Measurements from ENCODE around the gene CAPN8.
"Not testable (repeated sequence)": the region's sequence is repeated elsewhere in the genome, so short reads cannot be mapped to it uniquely, and the experiment has no call there.

CAPN8 gene

GRCh38 chr1:223521150-223521549 is 144.4 kb downstream of the CAPN8 start:
- H3K4ac ChIP-seq (ENCODE audit: low read depth in 1 of 2, low read length in 2 of 2): no peak overlapping the region
- no peak overlapping the region for H2BK12ac ChIP-seq (ENCODE audit: low read length in 2 of 2)
- H3K4me2 ChIP-seq (ENCODE audit: low read length, poor library complexity, severe bottlenecking): no peak overlapping the region
- no peak overlapping the region for H2BK120ac ChIP-seq (ENCODE audit: low read depth, low read length)
- no peak for DNase-seq
- H3K23ac ChIP-seq (ENCODE audit: low read length in 2 of 2): no peak overlapping the region
- H3K14ac ChIP-seq (ENCODE audit: low read length in 2 of 2): no peak overlapping the region
- H3K79me1 ChIP-seq (replicated peaks; ENCODE audit: low read length, poor library complexity, severe bottlenecking): no peaks in the 10 kb centered on the region
- H3K9me3 ChIP-seq (ENCODE audit: control insufficient read depth, low read length): no peaks in the 10 kb centered on the region
- H3K4me3 ChIP-seq (ENCODE audit: insufficient read depth in 1 of 2, low read depth in 1 of 2, low read length in 2 of 2): no peak overlapping the region
- H4K91ac ChIP-seq (ENCODE audit: low read length): no peak overlapping the region
- no peak overlapping the region for H2AK5ac ChIP-seq (ENCODE audit: low read length, severe bottlenecking)
- no peak overlapping the region for H2BK5ac ChIP-seq (ENCODE audit: low read depth, low read length, poor library complexity, severe bottlenecking)
- no peak overlapping the region for H2BK15ac ChIP-seq (ENCODE audit: low read depth, poor library complexity, severe bottlenecking)
- no peak overlapping the region for H3K18ac ChIP-seq (ENCODE audit: low read depth in 1 of 2, low read length in 2 of 2)
- peaks cover 15 to 28% of the 10 kb centered on the region in 2 experiments for H3K27me3 ChIP-seq (ENCODE audit: control insufficient read depth in 1 of 2, insufficient read depth in 1 of 2, low read length in 2 of 2)
- H3K36me3 ChIP-seq (ENCODE audit: control insufficient read depth in 1 of 2, insufficient read depth in 2 of 2, low read depth in 1 of 2, low read length in 2 of 2): no peaks in the 10 kb centered on the region
- no peak overlapping the region for H3K27ac ChIP-seq (ENCODE audit: low read length, poor library complexity, severe bottlenecking)
- no peak overlapping the region for H4K8ac ChIP-seq (ENCODE audit: low read length)
- H2AFZ ChIP-seq (ENCODE audit: low read depth, low read length): no peak overlapping the region
- no peaks in the 10 kb centered on the region for H3K4me1 ChIP-seq (ENCODE audit: control insufficient read depth, insufficient read depth, low read depth, low read length)
- H3K9ac ChIP-seq (ENCODE audit: low read length): no peak overlapping the region
- WGBS: 96% methylated on average over 2 of the region's 2 CpGs

- 77% methylated on average over 3 of the region's 4 CpGs for WGBS
- no peaks in the 10 kb centered on the region for H3K79me1 ChIP-seq (replicated peaks; ENCODE audit: low read length, poor library complexity, severe bottlenecking)
- H3K23ac ChIP-seq (ENCODE audit: low read length in 2 of 2): no peak overlapping the region
- H4K8ac ChIP-seq (ENCODE audit: low read length): no peak overlapping the region
- no peak overlapping the region for H3K9ac ChIP-seq (ENCODE audit: low read length)
- H3K4me3 ChIP-seq (ENCODE audit: insufficient read depth in 1 of 2, low read depth in 1 of 2, low read length in 2 of 2): no peak overlapping the region
- no peaks in the 10 kb centered on the region for H3K9me3 ChIP-seq (ENCODE audit: control insufficient read depth, low read length)
- no peak overlapping the region for H3K4ac ChIP-seq (ENCODE audit: low read depth in 1 of 2, low read length in 2 of 2)
- no peaks in the 10 kb centered on the region for H3K4me1 ChIP-seq (ENCODE audit: control insufficient read depth, insufficient read depth, low read depth, low read length)
- H3K27ac ChIP-seq (ENCODE audit: low read length, poor library complexity, severe bottlenecking): no peak overlapping the region
- no peak overlapping the region for H2AFZ ChIP-seq (ENCODE audit: low read depth, low read length)
- no peak overlapping the region for H2BK120ac ChIP-seq (ENCODE audit: low read depth, low read length)
- no peak overlapping the region for H2BK5ac ChIP-seq (ENCODE audit: low read depth, low read length, poor library complexity, severe bottlenecking)
- no peak overlapping the region for H3K18ac ChIP-seq (ENCODE audit: low read depth in 1 of 2, low read length in 2 of 2)
- H3K27me3 ChIP-seq (ENCODE audit: control insufficient read depth in 1 of 2, insufficient read depth in 1 of 2, low read length in 2 of 2): peaks cover 15 to 28% of the 10 kb centered on the region in 2 experiments
- H2BK12ac ChIP-seq (ENCODE audit: low read length in 2 of 2): no peak overlapping the region
- no peak overlapping the region for H4K91ac ChIP-seq (ENCODE audit: low read length)
- H2BK15ac ChIP-seq (ENCODE audit: low read depth, poor library complexity, severe bottlenecking): no peak overlapping the region
- no peak overlapping the region for H3K14ac ChIP-seq (ENCODE audit: low read length in 2 of 2)
- H3K36me3 ChIP-seq (ENCODE audit: control insufficient read depth in 1 of 2, insufficient read depth in 2 of 2, low read depth in 1 of 2, low read length in 2 of 2): no peaks in the 10 kb centered on the region
- no peak overlapping the region for H2AK5ac ChIP-seq (ENCODE audit: low read length, severe bottlenecking)
- no peak overlapping the region for H3K4me2 ChIP-seq (ENCODE audit: low read length, poor library complexity, severe bottlenecking)
- DNase-seq: no peak
These were observed 145.3 kb downstream of the CAPN8 start for GRCh38 chr1:223520200-223520599.

- H2AK5ac ChIP-seq (ENCODE audit: low read length, severe bottlenecking): no peak overlapping the region
- peaks cover 24 to 36% of the 10 kb centered on the region in 2 experiments for H3K27me3 ChIP-seq (ENCODE audit: control insufficient read depth in 1 of 2, insufficient read depth in 1 of 2, low read length in 2 of 2)
- H3K23ac ChIP-seq (ENCODE audit: low read length in 2 of 2): no peak overlapping the region
- no peak overlapping the region for H2BK12ac ChIP-seq (ENCODE audit: low read length in 2 of 2)
- no peaks in the 10 kb centered on the region for H3K9me3 ChIP-seq (ENCODE audit: control insufficient read depth, low read length)
- no peak overlapping the region for H3K27ac ChIP-seq (ENCODE audit: low read length, poor library complexity, severe bottlenecking)
- no peak overlapping the region for H4K8ac ChIP-seq (ENCODE audit: low read length)
- no peak overlapping the region for H4K91ac ChIP-seq (ENCODE audit: low read length)
- no peaks in the 10 kb centered on the region for H3K36me3 ChIP-seq (ENCODE audit: control insufficient read depth in 1 of 2, insufficient read depth in 2 of 2, low read depth in 1 of 2, low read length in 2 of 2)
- H2BK120ac ChIP-seq (ENCODE audit: low read depth, low read length): no peak overlapping the region
- H3K14ac ChIP-seq (ENCODE audit: low read length in 2 of 2): no peak overlapping the region
- no peak overlapping the region for H2BK5ac ChIP-seq (ENCODE audit: low read depth, low read length, poor library complexity, severe bottlenecking)
- H3K18ac ChIP-seq (ENCODE audit: low read depth in 1 of 2, low read length in 2 of 2): no peak overlapping the region
- no peak for DNase-seq
- WGBS: 20% methylated on average over 1 of the region's 2 CpGs
- H3K4me3 ChIP-seq (ENCODE audit: insufficient read depth in 1 of 2, low read depth in 1 of 2, low read length in 2 of 2): no peak overlapping the region
- no peak overlapping the region for H3K9ac ChIP-seq (ENCODE audit: low read length)
- H2BK15ac ChIP-seq (ENCODE audit: low read depth, poor library complexity, severe bottlenecking): no peak overlapping the region
- H3K79me1 ChIP-seq (replicated peaks; ENCODE audit: low read length, poor library complexity, severe bottlenecking): no peaks in the 10 kb centered on the region
- H3K4ac ChIP-seq (ENCODE audit: low read depth in 1 of 2, low read length in 2 of 2): no peak overlapping the region
- H3K4me2 ChIP-seq (ENCODE audit: low read length, poor library complexity, severe bottlenecking): no peak overlapping the region
- no peaks in the 10 kb centered on the region for H3K4me1 ChIP-seq (ENCODE audit: control insufficient read depth, insufficient read depth, low read depth, low read length)
- H2AFZ ChIP-seq (ENCODE audit: low read depth, low read length): no peak overlapping the region
These were observed 146.4 kb downstream of the CAPN8 start for GRCh38 chr1:223519116-223519515.

GRCh38 chr1:223518553-223518952 is 146.9 kb downstream of the CAPN8 start:
- H2BK5ac ChIP-seq (ENCODE audit: low read depth, low read length, poor library complexity, severe bottlenecking); H4K91ac ChIP-seq (ENCODE audit: low read length); H3K36me3 ChIP-seq (ENCODE audit: control insufficient read depth in 1 of 2, insufficient read depth in 2 of 2, low read depth in 1 of 2, low read length in 2 of 2); H2AFZ ChIP-seq (ENCODE audit: low read depth, low read length); H2AK5ac ChIP-seq (ENCODE audit: low read length, severe bottlenecking); H2BK120ac ChIP-seq (ENCODE audit: low read depth, low read length); H3K4me2 ChIP-seq (ENCODE audit: low read length, poor library complexity, severe bottlenecking); H3K18ac ChIP-seq (ENCODE audit: low read depth in 1 of 2, low read length in 2 of 2); H4K8ac ChIP-seq (ENCODE audit: low read length); H3K27ac ChIP-seq (ENCODE audit: low read length, poor library complexity, severe bottlenecking); H3K9me3 ChIP-seq (ENCODE audit: control insufficient read depth, low read length); H3K23ac ChIP-seq (ENCODE audit: low read length in 2 of 2); H2BK15ac ChIP-seq (ENCODE audit: low read depth, poor library complexity, severe bottlenecking); H3K9ac ChIP-seq (ENCODE audit: low read length); H3K79me1 ChIP-seq (replicated peaks; ENCODE audit: low read length, poor library complexity, severe bottlenecking); H3K14ac ChIP-seq (ENCODE audit: low read length in 2 of 2); H3K4ac ChIP-seq (ENCODE audit: low read depth in 1 of 2, low read length in 2 of 2); DNase-seq; H3K4me1 ChIP-seq (ENCODE audit: control insufficient read depth, insufficient read depth, low read depth, low read length); H3K4me3 ChIP-seq (ENCODE audit: insufficient read depth in 1 of 2, low read depth in 1 of 2, low read length in 2 of 2); H2BK12ac ChIP-seq (ENCODE audit: low read length in 2 of 2): not testable (repeated sequence)
- WGBS: 38% methylated on average over 1 of the region's 1 CpG
- H3K27me3 ChIP-seq (ENCODE audit: control insufficient read depth in 1 of 2, insufficient read depth in 1 of 2, low read length in 2 of 2): peaks cover 26 to 37% of the 10 kb centered on the region in 2 experiments

Data from mesenchymal stem cell (in vitro differentiated cells and primary cell).